HG03097 (cell line): Measurements from ENCODE around the gene AATK.

Experiments used
- ATAC-seq: cut with Tn5 transposase; IDR thresholded peaks from one replicate; pipeline ENCODE4 v1.9.1; 2021; ENCODE audit not compliant: unreplicated experiment, low FRiP score

AATK gene

GRCh38 chr17:81183316-81183715, 17.3 kb upstream of the AATK start:
- ATAC-seq, result no peak

GRCh38 chr17:81182596-81182995, 16.6 kb upstream of the AATK start:
- no peak for ATAC-seq

DNA sequence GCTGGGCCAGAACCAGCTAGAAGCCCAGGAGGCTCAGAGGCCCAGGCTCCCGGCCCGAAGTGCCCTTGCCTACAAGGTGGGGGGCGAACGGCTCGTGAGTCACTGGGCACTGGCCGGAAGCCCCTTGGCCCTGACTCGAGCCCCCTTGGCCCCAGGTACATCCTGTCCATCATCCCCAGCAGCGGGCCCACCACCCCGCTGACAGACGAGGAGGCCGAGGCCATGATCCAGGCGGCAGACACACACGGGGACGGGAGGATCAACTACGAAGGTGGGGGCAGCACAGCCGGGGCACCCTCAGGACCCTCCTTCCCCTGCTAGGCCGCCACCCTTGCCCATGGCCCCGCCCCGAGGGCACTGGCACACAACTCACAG, 15.8 kb upstream of the AATK start:
- ATAC-seq, result no peak

GRCh38 chr17:81180836-81181810, 15.1 kb upstream of the AATK start:
- ATAC-seq, result no peak

- no peak for ATAC-seq
These were observed 13.8 kb upstream of the AATK start for GRCh38 chr17:81179861-81180260.

- no peak for ATAC-seq
These were observed 13.2 kb upstream of the AATK start for GRCh38 chr17:81179220-81179619.

- ATAC-seq, result no peak
These were observed 12.4 kb upstream of the AATK start for GRCh38 chr17:81178136-81179091.

DNA sequence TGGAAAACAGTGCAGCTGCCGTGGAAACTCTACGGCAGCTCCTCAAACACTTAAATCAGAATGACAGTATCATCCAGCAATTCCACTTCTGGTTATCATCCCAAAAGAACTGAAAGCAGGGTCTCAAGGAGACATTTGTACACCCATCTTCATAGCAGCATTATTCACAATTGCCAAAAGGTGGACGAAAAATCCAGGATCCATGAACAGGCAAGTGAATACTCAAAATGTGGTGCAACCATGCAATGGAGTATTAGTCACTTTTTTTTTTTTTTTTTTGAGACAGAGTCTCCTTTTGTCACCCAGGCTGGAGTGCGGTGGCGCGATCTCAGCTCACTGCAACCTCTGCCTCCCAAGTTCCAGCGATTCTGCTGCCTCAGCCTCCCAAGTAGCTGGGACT, 10.6 kb upstream of the AATK start:
- no peak for ATAC-seq

GRCh38 chr17:81173762-81174155, 7.7 kb upstream of the AATK start:
- no peak for ATAC-seq

DNA sequence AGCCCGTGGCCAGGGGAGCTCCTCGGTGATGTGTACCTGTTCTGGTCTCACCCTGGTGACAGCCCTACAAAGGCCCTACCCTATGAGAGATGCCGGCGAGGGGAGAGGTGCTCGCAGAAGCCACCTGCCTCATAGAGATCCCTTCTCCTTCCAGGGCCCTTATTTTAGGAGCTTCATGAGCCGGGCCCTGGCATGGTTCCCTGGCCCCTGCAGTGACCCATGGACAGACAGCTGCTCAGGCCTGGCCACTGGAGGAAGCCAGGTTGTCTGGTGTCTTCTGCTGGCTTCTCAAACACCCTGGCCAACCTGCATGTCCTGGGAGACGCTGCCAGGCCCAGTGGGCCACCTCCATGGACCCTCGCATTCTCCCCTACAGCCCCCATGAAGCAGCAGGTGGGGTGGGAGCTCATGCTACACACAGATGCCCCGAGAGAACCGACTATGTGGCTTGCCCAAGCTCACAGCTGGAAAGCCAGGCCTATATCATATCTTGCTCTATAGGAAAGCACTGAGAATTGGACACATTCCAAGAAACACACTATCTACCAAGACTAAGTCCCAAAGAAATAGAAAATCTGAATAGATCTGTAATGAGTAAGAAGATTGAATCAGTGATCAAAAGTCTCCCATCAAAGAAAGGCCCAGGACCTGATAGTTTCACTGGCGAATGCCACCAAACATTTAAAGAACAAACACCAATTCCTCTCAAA, 7.2 kb upstream of the AATK start:
- ATAC-seq, result no peak

DNA sequence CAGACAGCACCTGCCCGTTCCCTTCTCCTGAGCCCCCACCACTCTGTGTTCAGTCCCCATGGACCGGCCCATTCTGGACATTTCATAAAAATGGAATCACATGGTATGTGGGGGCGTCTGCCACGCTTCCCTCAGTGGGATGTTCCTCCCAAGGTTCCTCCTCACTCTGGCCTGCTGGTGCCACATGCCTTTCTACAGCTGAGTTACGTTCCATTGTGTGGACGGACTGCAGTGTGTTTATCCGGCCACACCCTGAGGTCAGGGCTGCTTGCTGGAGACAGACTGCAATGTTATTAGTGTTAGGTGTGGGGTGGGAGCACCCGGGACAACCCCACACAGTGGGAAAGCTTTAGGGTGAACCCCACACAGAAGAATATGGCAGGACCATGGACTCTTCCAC, 5.9 kb upstream of the AATK start:
- ATAC-seq, result no peak

DNA sequence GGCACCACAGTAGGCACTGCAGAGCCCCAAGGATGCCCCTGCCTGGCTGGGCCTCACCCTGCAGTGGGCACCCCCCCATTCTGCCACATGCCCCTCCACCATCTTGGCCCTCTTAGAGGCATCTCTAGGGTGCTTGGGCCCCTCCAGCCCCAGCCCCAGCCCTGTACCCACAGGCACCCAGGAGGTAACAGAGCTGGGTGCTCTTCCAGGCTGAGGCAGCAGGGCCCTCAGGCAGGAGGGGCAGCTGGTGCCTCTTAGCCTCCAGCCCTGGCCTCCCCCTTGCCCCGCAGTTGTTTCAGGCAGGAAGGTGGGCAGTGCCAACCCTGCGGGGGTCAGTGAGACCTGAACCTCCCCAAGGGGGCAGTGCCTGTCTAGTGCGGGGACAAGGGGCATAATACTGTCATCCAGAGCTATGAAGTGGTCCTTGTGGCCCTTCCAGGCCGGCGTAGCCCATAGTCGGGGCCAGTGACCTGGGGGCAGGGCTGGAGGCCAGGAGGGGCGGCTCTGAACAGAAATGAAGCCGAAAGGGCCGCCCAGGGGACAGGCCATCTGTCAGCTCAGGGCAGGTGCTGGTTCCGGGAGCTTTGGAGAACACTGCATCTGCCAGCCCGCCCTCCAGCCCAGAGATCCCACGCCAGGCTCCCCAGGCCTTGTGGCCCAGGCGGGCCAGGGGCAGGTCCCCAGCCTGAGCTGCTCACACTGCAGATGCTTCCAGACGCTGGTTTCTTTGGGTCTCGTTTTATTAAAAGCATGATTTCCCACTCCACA, 4.9 kb upstream of the AATK start:
- no peak for ATAC-seq

DNA sequence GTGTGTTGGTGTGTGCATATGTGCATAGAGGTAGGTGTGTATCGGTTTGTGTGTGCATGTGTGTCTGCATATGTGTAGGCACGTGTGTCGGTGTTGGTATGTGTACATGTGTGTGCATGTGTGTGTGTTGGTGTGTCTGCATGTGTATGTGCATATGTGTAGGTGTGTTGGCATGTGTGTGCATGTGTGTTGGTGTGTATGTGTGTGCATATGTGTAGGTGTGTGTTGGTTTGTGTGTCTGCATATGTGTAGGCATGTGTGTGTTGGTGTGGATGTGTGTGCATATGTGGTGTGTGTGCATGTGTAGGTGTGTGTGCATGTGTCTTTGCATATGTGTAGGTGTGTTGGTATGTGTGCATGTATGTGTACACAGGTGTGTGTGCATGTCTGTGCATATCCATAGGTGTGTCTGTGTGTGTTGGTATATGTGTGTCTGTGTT, 3.9 kb upstream of the AATK start:
- no peak for ATAC-seq

DNA sequence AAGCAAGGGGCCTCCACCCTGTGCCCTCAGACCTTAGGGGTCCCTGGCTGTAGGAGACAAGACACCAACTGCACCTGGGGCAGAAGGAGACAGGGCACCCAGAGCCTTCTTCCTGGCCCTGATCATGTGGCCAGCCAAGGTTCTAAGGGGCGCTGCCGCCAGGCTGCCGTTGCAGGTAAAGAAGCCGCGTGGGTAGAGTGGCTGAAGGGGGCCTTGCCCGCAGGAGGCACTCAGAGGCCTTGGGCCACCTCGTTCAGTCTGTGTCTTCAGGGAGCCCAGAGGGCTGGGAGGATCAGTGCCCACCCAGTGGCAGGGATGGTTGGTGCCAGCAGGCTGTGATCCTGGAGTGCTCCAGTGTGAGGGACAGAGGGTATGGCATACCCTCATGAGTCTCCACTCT, 1.6 kb upstream of the AATK start:
- ATAC-seq, result no peak

DNA sequence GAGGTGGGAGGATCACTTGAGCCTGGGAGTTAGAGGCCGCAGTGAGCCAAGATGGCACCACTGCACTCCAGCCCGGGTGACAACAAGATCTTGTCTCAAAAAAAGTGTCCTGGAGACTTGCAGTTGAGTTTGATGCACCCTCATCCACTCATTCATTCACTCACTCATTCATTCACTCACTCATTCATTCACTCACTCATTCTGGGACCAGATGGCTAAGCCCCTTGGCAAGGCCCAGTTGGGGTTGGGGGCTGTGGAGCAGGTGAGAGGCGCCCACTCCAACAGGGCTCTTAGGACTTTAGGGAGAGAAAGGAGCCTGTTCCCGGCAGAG, 1.1 kb upstream of the AATK start:
- no peak for ATAC-seq

GRCh38 chr17:81165246-81166032, 582 bp downstream of the AATK start, which contains the start of gene PVALEF:
TSS of gene PVALEF (plus strand) at chr17:81165507. CDS start at chr17:81181227, 15,720 bp downstream.
- ATAC-seq, result no peak

- no peak for ATAC-seq
These were observed 1.4 kb downstream of the AATK start for GRCh38 chr17:81164371-81165245.

- no peak for ATAC-seq
These were observed 2.2 kb downstream of the AATK start for GRCh38 chr17:81163703-81164370.
